ENCODE results near the gene RGS3.

DNA sequence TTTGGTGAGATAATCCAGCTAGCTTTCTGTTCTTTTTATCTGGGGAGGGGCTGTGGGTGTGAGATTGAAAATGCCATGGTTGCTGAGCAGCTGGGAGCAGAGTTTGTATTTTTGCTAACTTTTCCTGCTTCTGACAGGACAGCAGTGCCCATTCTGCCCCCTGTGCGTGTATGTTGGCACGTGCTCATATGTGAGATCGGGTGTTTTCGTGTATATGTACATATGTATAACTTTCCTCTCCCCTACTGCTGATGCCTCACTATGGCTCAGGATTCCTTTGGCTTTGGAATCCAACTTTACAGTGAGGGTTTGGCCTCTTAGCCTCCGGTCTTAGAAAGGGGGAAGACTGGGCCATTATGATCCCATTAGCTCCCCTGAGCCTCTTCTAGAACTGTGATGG, 38.3 kb downstream of the RGS3 start:
- TF ChIP-seq ESRRG (CRISPR knock-in tag; IDR thresholded peaks at IDR 0.05): no peak
- TF ChIP-seq GLIS3 (CRISPR knock-in tag; IDR thresholded peaks at IDR 0.05): no peak
- TF ChIP-seq ZNF565 (CRISPR knock-in tag; conservative IDR thresholded peaks at IDR 0.05; ENCODE audit: low read depth): no peak
- TF ChIP-seq ARNTL (CRISPR knock-in tag; IDR thresholded peaks at IDR 0.05; ENCODE audit: borderline replicate concordance, low read depth): no peak
- no peak for TF ChIP-seq ZFP30 (CRISPR knock-in tag; IDR thresholded peaks at IDR 0.05)
